Esophagus squamous epithelium (tissue), 4 donors: ENCODE results near the gene HIBADH.

Source experiments
- CTCF ChIP-seq, 6 experiments: fragments of 450-650 bp in 4 of 6; fragments of 200-600 bp in 2 of 6; sonication (generic) in 2 of 6; IDR thresholded peaks; one replicate each; pipeline ENCODE4 v1.5.1; 2016 to 2019; ENCODE audit warnings: antibody characterized with exemption in 6 of 6, mild to moderate bottlenecking in 4 of 6, moderate library complexity in 4 of 6
- POLR2A ChIP-seq, 4 donors: fragments of 450-650 bp; IDR thresholded peaks; one replicate each; pipeline ENCODE4 v1.6.1; 2017; ENCODE audit warnings: antibody characterized with exemption in 4 of 4, mild to moderate bottlenecking in 4 of 4, moderate library complexity in 3 of 4

DNA sequence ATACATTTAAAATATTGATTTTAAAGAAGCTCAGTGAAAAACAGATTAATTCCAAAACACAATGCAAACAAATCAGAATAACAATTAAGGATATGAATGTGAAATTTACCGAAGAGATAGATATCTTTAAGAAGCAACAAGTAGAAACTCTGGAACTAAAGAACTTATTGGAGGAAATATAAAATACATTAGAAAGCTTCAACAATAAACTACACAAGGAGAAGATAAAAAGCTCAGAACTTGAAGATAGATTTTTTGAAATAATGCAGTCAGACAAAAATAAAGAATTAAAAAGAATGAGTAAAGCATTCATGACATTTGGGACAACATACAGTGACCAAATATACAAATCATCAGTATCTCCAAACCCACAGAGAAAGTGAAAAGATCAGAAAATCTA, 43.2 kb downstream of the HIBADH start:
- TF ChIP-seq CTCF (IDR thresholded peaks at IDR 0.05) = no peak
- no peak for TF ChIP-seq POLR2A (IDR thresholded peaks at IDR 0.05)
